Astrocyte of the hippocampus (primary cell): Measurements from ENCODE around the gene RNF224.

Source experiments
- DNase-seq: peaks from one replicate; pipeline ENCODE4 v3.0.0; 2011; ENCODE audit warnings: low read depth, low spot score

The RNF224 gene

GRCh38 chr9:137215196-137215986, 11.9 kb upstream of the RNF224 start:
- DNase-seq: no peak

- no peak for DNase-seq
Measured at GRCh38 chr9:137216188-137216965, 10.9 kb upstream of the RNF224 start.

DNA sequence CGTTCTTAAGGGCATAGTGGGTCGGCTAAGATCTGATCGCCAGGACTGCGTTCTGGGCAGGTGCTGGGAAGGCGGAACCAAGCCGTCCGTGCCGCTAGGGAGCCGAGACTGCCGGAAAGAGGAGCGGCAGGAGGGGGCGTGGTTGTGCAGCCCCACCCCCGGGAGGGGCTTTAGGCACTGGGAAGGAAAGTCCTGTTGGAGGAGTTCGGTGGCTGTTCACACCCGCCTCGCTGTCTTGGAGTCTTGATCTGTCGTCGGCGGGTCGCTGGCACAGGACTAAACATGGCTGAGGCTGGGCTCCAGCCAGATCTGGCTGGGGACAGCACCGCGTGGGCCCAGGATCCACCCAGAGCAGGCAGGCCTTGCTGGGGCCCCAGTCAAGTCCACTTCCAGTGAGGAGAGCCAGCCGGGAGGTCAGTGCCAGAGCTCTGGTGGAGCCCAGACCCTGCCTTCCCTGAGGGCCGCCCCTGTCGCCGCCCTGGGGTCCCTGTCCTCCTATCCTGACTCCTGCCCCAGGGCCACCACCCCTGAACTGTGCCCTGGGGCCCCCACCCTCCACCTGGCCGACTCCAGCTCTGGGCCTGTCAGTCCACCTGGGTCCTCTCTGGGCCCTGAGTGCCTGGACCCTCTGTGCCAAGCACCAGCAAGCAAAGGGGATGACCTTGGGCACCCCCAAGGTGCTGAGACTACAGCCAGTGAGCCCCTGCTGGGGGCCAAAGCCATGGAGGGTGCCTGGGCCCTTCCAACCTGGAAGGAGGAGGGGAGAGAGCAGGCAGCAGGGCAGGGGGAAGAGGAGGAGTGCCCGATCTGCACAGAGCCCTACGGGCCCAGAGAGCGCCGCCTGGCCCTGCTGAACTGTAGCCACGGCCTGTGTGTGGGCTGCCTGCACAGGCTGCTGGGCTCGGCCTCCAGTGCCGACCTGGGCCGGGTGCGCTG, 9.8 kb upstream of the RNF224 start:
- peak; percentile 16 for DNase-seq

DNA sequence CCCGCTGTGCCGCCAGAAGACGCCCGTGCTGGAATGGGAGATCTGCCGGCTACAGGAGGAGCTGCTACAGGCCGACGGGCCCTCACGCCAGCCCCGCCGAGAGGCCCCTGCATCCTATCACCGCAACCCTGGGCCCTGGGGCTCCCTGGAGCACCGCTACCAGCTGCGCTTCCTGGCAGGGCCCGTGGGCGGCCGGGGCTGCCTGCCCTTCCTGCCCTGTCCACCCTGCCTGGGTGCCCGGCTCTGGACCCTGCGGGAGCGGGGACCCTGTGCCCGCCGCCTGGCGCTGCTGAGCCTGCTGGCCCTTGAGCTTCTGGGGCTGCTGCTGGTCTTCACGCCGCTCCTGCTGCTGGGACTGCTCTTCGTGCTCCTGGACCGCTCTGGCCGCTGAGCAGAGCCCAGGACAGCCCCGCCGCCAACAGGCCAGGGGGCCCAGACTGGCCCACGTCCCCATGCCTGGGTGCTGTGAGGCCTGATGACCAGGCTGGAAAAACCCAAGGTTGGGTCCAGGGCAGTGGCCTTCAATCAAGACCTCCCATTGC, 9.0 kb upstream of the RNF224 start:
- DNase-seq: no peak

DNA sequence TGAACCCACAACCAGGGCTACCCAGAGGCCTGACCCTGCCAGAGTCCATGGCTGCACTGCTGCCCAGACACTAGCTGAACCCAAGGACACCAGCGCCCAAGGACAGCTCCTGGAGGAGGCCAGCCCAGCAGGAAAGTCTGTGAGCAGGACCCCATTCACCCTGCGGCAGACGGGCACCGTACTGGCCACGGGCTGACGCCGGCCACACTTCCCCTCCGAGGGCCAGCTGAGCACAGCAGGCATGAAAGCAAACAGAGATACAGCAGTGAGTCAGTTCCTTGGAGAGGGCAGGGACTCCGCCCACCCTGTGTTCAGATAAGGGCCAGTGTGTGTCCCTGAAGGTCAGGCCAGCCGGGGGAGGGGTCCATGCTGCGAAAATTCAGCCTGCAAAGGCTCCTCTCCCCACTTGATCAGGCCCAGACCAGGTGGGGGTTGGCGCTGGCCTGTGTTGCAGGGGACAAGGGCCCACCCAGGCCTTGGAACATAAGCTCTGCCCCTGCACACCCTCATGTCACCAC, 8.5 kb upstream of the RNF224 start:
- DNase-seq: peak; percentile 53

- DNase-seq: no peak
Measured at GRCh38 chr9:137219757-137220316, 7.5 kb upstream of the RNF224 start.

DNA sequence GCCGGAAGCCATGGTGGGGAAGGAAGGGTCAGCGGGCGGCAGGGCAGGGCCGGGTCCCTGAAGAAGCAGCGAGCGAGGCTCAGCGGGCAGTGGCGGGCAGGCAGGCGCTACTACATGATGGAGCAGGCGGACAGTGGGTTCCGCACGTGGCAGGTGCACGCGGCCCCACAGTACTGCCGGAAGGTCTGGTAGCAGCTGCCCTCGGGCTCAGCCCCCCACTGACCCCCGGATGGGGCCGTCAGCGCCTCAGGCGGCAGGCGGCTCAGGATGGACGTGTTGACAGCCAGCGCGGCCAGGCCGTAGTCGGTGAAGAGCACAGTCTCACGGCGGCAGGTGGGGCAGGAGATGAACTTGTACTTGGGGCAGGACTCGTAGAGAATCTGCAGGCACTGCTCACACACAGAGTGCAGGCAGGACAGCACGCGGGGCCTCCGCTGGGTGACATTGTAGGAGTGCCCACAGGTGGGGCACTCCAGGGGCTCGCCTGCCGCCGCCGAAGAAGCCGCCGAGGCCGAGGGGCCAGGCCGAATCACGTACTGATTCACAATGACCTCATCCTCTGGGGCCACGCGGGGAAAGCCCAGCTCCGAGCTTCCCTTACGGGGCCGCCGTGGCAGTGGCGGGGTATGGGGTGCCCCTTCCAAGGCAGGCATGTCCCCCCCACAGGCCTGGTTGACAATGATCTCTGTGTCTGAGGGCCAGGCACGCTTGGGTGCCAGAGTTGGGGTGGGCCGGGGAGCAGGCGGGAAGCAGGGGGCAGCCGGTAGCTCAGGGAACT, 6.8 kb upstream of the RNF224 start:
- no peak for DNase-seq

DNA sequence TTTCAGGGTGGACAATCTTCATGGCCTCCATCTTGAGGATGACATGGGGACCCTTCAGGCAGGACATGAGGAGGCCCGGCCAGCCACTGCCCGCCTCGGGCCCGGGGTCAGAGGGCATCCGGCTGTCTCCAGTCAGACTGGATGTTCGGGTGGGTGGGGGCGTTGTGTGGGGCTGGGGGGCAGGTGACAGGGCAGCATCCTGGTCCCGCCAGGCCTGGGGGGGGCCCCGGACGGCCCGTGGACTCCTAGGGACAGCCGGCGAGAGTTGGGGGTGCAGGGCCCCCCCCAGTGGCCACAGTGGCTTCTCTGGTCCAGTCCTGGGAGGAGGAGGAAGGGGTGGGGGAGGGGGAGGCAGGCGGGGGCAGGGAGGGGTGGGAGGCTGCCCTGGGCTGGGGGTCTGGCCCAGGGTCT, 6.2 kb upstream of the RNF224 start:
- DNase-seq: no peak

GRCh38 chr9:137221506-137222111, 5.7 kb upstream of the RNF224 start:
- no peak for DNase-seq

DNA sequence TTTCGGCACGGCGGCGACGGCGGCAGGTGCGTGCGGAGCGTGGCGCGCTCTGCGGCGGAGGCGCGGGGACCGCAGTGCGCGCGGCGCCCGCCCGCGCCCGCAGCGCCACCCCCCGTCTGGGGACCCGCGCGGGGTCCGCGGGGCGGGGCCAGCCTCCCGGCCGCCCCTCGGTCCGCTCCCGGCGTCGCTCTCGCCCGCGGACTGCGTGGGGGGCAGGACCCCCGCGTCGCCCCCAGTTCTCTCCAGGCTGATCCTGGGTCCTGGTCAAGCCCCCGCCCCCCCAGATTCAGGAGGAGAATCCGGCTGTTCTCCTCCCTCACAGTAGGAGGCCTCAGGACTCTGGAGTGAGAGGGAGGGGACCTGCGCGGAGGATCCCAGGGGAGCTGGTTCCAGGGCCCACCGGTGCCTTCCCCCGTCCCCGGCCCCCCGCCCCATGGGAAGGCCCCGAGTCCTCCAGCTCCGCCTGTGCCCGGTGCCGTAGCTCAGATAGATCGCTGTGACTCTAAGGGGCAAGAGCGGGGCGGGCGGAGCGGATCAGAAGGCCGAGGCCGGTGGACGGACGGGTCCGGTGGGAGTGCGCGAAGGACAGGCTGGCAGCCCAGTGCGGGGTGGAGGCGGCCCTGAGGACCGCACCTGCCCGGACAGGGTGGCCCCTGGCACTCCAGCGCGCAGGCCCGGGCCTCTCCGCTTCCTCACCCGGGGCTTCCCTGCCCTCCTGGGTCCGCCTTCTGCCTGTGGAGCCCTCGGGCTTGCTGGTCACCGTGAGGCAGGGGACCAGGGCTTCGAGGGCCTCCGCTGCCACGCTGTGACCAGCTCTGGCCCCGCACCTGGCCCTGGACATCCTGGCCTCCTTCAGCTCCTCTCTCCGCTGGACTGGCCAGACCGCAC, 4.9 kb upstream of the RNF224 start, which contains the start of gene RNF208:
Gene RNF208 (minus strand): TSS at position 51 of the 888 bp plus-strand sequence. CDS start 1,028 bp downstream, outside the sequence.
- peak; percentile 43 for DNase-seq

DNA sequence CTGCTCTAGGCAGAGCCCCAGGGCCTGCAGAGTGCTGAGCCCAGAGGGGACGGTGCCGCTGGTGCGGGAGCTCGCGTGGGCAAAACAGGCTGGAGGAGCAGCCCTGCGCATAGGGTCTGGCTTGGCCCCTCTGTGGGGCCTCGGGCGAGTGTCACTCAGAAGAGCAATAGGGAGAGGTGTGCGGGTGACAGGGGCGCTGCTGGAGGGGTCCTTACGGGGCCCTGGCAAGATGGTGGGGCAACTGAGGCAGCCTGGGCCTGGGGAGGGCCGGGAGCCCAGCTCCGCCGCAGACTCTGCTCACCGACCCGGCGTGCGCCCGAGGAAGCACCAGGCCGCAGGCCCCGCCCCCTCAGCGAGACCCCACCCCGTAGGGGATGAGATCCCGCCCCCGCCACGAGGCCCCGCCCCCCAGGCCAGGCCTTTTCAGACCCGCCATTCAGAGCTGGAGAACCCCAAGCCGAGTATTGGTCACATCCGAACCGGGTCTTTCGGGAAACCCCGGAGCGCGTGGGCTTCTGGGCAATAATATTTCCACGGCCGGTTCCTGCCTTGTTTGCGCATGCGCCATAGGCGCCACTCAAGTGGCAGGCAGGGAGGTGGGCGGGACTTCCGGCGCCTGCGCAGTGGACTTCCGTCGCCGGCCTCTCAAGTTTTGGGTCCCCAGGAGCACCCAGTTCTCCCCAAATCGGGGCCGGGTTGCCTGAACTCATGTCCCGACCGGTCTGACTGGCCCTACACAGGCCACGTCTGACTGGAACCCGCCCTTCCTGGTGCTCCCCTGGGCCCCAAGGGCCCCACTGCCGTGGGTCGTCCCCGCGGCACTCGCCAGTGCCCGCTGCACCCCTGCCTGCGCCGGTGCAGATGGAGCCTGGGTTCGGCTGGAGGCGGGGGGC, 4.0 kb upstream of the RNF224 start:
- peak; percentile 99 for DNase-seq

- no peak for DNase-seq
Measured at GRCh38 chr9:137224830-137225694, 2.2 kb upstream of the RNF224 start, which contains the start of gene CYSRT1. Gene CYSRT1 (plus strand): TSS chr9:137225174. CDS start chr9:137225622, 448 bp downstream.

DNA sequence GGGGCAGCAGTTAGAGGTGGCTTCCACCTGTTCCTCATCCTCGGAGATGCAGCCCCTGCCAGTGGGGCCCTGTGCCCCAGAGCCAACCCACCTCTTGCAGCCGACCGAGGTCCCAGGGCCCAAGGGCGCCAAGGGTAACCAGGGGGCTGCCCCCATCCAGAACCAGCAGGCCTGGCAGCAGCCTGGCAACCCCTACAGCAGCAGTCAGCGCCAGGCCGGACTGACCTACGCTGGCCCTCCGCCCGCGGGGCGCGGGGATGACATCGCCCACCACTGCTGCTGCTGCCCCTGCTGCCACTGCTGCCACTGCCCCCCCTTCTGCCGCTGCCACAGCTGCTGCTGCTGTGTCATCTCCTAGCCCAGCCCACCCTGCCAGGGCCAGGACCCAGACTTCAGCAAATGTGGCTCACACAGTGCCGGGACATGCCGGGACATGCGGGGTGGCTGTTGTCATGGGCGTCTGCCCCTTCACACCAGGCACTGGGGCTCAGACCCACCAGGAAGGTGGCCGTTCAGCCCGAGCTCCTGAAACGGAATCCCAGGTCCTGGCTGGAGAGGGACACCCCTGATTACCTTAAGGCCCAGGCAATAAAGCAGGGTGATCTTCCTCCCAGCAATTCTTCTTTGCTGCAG, 1.5 kb upstream of the RNF224 start:
- no peak for DNase-seq

DNA sequence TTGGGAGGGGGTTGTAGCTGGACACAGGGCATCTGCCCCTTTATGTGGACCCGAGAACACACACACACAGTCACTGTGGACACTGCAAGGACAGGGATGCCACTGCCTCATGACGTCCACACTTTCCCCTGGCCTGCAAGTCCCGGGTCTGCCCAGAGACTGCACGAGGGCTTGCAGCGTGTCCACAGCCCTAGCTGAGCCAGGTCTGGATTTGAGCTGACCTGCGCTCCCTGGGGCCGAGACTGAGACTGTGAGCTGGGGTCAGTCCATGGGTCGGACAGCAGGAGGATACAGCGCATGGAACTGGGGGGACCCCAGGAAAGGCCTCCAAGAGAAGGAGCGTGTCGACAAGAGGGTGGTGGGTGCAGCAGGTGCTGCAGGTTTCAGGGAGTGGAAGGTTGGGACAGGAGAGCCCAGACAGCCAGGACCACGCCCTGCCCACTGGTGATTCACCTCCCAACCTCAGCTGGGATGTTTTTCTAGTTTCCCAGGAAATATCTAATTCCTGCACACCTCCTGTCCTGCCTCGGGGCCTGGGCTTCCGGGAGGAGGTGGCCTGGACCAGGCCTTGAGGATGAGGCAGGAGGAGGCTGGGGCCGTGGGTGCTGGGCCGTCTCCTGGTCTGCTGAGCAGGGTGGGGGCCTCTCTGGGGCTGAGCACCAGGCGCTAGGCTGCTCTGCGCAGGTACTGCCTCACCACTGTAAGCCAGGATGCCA, 806 bp upstream of the RNF224 start:
- DNase-seq: no peak

DNA sequence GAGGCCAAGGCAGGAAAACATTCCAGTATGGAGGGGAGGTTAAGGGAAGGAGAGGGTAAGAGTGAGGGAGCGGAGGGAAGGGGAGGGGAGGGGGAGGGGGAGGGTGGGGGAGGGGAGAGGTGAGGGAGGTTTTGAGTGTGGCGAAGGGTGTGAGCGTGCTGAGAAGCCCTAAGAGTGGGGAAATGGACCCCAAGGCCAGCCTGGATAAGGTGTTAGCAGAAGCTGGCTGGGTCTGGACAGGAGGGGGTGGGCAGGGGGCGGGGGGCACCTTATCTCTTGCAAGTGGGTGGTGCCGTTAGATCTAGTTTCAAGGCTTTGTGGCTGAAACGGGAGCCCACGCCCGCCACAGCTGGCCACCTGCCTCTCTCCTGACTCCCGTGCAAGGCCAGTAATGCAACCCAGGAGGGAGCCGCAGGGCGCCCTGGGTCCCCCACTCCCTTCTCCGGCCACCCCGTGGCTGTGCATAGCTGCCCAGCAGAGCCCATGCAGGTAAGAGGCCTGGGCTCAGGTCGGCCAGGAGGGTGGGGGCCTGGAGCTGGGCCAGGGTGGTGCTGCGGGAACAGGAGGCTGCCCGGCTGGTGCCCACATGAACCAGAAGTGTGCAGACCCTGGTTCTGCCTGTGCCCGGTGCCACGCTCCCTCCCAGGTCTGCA, 677 bp downstream of the RNF224 start:
- DNase-seq: no peak
